Activated naive CD4-positive, alpha-beta T cell treated with Interleukin-2 at 50 U/mL for 16 hours (primary cell): ENCODE results near the gene CYP26A1.

Experiments
- DNase-seq: peaks from one replicate; pipeline ENCODE4 v3.0.0-alpha.2; 2020

CYP26A1 gene

GRCh38 chr10:93064874-93065660 is 8.6 kb upstream of the CYP26A1 start:
- no peak for DNase-seq

GRCh38 chr10:93065675-93066543 is 7.8 kb upstream of the CYP26A1 start:
- no peak for DNase-seq

- no peak for DNase-seq
These were observed 7.2 kb upstream of the CYP26A1 start for GRCh38 chr10:93066544-93066913.

- no peak for DNase-seq
These were observed 6.0 kb upstream of the CYP26A1 start for GRCh38 chr10:93067443-93068365.

- no peak for DNase-seq
These were observed 5.1 kb upstream of the CYP26A1 start for GRCh38 chr10:93068411-93069244.

GRCh38 chr10:93069245-93069561 is 4.5 kb upstream of the CYP26A1 start:
- DNase-seq, result no peak

GRCh38 chr10:93070378-93071176 is 3.1 kb upstream of the CYP26A1 start:
- no peak for DNase-seq

- no peak for DNase-seq
These were observed 2.6 kb upstream of the CYP26A1 start for GRCh38 chr10:93071177-93071472.

- DNase-seq, result no peak
These were observed 1.9 kb upstream of the CYP26A1 start for GRCh38 chr10:93071674-93072224.

- no peak for DNase-seq
These were observed 1.4 kb upstream of the CYP26A1 start for GRCh38 chr10:93072225-93072712.

- no peak for DNase-seq
These were observed 767 bp upstream of the CYP26A1 start for GRCh38 chr10:93072713-93073538.

GRCh38 chr10:93074147-93074596 is 479 bp downstream of the CYP26A1 start:
- DNase-seq, result no peak

- no peak for DNase-seq
These were observed 1.1 kb downstream of the CYP26A1 start for GRCh38 chr10:93074597-93075368.

GRCh38 chr10:93075369-93076221 is 1.9 kb downstream of the CYP26A1 start:
- DNase-seq, result no peak

GRCh38 chr10:93076871-93077270 is 3.2 kb downstream of the CYP26A1 start:
- DNase-seq, result no peak

GRCh38 chr10:93077860-93078337 is 4.2 kb downstream of the CYP26A1 start:
- no peak for DNase-seq

GRCh38 chr10:93079663-93080349 is 6.1 kb downstream of the CYP26A1 start:
- no peak for DNase-seq
